HL-60 (cell line): ENCODE data around the gene BAZ2B.

Source experiments
- CTCF ChIP-seq: IDR thresholded peaks from one replicate; pipeline ENCODE4 v1.5.1; 2011; ENCODE audit warnings: low read length, control low read depth, inconsistent platforms; ENCODE audit not compliant: insufficient read depth
- GABPA ChIP-seq: IDR thresholded peaks from 2 replicates; pipeline ENCODE4 v1.6.1; 2012; ENCODE audit warnings: low read depth
- POLR2AphosphoS5 ChIP-seq: IDR thresholded peaks from 2 replicates; pipeline ENCODE4 v1.6.1; 2012; ENCODE audit warnings: low read depth
- SPI1 ChIP-seq: IDR thresholded peaks from 2 replicates; pipeline ENCODE4 v1.6.1; 2012; ENCODE audit warnings: low read depth, mild to moderate bottlenecking, borderline replicate concordance
- TF ChIP-seq, protein P1 (sequence below): IDR thresholded peaks from 2 replicates; pipeline ENCODE4 v1.6.1; 2012; ENCODE audit warnings: low read depth; ENCODE audit not compliant: insufficient replicate concordance

DNA sequence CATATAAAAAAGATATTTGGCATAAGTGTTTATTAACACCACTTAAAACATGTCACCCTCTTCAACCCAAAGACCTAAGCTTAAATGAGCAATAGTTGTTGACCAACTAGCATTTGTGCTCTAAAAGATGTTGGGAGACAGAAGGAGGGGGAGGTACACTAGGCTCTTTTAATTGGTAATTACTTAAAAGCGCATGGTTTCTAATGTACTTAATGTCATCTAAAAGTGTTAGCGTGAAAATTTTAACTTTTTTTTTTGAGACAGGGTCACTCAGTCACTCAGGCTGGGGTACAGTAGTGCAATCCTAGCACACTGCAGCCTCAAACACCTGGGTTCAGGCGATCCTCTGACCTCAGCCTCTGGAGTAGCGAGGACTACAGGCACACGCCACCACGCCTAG is 335.3 kb downstream of the BAZ2B start:
- no peak for TF ChIP-seq CTCF
- TF ChIP-seq, protein P1, sequence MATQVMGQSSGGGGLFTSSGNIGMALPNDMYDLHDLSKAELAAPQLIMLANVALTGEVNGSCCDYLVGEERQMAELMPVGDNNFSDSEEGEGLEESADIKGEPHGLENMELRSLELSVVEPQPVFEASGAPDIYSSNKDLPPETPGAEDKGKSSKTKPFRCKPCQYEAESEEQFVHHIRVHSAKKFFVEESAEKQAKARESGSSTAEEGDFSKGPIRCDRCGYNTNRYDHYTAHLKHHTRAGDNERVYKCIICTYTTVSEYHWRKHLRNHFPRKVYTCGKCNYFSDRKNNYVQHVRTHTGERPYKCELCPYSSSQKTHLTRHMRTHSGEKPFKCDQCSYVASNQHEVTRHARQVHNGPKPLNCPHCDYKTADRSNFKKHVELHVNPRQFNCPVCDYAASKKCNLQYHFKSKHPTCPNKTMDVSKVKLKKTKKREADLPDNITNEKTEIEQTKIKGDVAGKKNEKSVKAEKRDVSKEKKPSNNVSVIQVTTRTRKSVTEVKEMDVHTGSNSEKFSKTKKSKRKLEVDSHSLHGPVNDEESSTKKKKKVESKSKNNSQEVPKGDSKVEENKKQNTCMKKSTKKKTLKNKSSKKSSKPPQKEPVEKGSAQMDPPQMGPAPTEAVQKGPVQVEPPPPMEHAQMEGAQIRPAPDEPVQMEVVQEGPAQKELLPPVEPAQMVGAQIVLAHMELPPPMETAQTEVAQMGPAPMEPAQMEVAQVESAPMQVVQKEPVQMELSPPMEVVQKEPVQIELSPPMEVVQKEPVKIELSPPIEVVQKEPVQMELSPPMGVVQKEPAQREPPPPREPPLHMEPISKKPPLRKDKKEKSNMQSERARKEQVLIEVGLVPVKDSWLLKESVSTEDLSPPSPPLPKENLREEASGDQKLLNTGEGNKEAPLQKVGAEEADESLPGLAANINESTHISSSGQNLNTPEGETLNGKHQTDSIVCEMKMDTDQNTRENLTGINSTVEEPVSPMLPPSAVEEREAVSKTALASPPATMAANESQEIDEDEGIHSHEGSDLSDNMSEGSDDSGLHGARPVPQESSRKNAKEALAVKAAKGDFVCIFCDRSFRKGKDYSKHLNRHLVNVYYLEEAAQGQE: no peak
- TF ChIP-seq POLR2AphosphoS5: no peak
- TF ChIP-seq GABPA: no peak
- TF ChIP-seq SPI1: no peak
